Breast epithelium (tissue), 4 donors: ENCODE results near the gene DOCK3. TPM values are rescaled to one million over a fixed set of nuclear protein-coding genes. Genes with fewer than 3 reads are reported as not detected.
"Not testable (repeated sequence)": the region's sequence is repeated elsewhere in the genome, so short reads cannot be mapped to it uniquely, and the experiment has no call there.

Source experiments
- DNase-seq, 2 donors: peaks; one replicate each; pipeline ENCODE4 v3.0.0-alpha.2; 2019; ENCODE audit warnings: low spot score in 2 of 2
- H3K27ac ChIP-seq, 2 donors: fragments of 200-600 bp; sonication (generic) in 1 of 2; one replicate each; pipeline ENCODE4 v1.5.1; 2016 to 2019; ENCODE audit warnings: mild to moderate bottlenecking in 1 of 2
- H3K27me3 ChIP-seq, 2 donors: fragments of 200-600 bp; sonication (generic) in 1 of 2; one replicate each; pipeline versions ENCODE4 v1.5.1 to v1.6.0; 2017 to 2019; ENCODE audit warnings: control low read depth in 1 of 2, mild to moderate bottlenecking in 1 of 2
- H3K36me3 ChIP-seq: fragments of 200-600 bp; one replicate; pipeline ENCODE4 v1.5.1; 2019
- H3K4me1 ChIP-seq, 2 donors: fragments of 200-600 bp; sonication (generic); one replicate each; pipeline ENCODE4 v1.5.1; 2016 to 2019; ENCODE audit warnings: control low read depth in 1 of 2
- H3K4me3 ChIP-seq, 3 donors: fragments of 200-600 bp; sonication (generic); 1 replicate in 2 of 3; 2 replicates in 1 of 3; pipeline ENCODE4 v1.5.1; 2016 to 2019; ENCODE audit warnings: mild to moderate bottlenecking in 3 of 3, moderate library complexity in 2 of 3
- H3K9me3 ChIP-seq, 2 donors: fragments of 200-600 bp; sonication (generic) in 1 of 2; one replicate each; pipeline ENCODE4 v1.5.1; 2016 to 2019; ENCODE audit warnings: control low read depth in 1 of 2
- POLR2A ChIP-seq: fragments of 450-650 bp; IDR thresholded peaks from one replicate; pipeline ENCODE4 v1.6.1; 2016; ENCODE audit warnings: antibody characterized with exemption, mild to moderate bottlenecking, moderate library complexity
- POLR2AphosphoS5 ChIP-seq, 3 donors: sonication (generic); formaldehyde crosslinking; IDR thresholded peaks; one replicate each; pipeline ENCODE4 v1.6.1; 2017; ENCODE audit warnings: antibody characterized with exemption in 3 of 3
- intact Hi-C: fragments of 100-400 bp; cut with DNase I; formaldehyde crosslinking; loops from one replicate; pipeline ENCODE4 v1.15.1; 2023; ENCODE audit warnings: low total_unique reads
- total RNA-seq, 3 donors: library from RNA; depleted of rRNA; stranded (reverse); fragments of >200 nt; gene quantifications; one replicate each; pipeline ENCODE4 v1.1.0, GENCODE V29; 2016
- TF ChIP-seq, protein P1 (sequence below), 3 donors: fragments of 450-650 bp; IDR thresholded peaks; one replicate each; pipeline ENCODE4 v1.5.1; 2016 to 2017; ENCODE audit warnings: antibody characterized with exemption in 3 of 3, mild to moderate bottlenecking in 3 of 3, moderate library complexity in 3 of 3

The DOCK3 gene
- total RNA-seq, 3 donors from 2014 or later: 0.64 to 0.73 (median 0.66) TPM

DNA sequence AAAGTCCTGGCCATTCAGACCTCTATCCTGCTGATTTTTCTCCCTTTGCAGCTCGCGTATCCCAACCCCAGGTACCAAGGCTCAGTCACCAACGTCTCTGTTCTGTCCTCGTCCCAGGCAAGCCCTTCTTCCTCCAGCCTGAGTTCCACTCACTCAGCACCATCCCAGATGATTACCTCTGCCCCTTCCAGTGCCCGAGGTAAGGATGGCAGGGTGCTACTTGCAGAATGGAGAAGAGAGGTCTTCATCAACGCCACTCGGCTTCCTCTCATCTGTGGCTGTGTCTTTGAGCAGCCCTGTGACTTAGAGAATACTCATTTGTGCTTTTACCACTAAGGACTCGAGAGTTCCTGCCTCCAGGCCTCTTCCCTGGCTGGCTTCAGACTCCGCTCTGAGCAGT, 687.7 kb downstream of the DOCK3 start:
- Histone ChIP-seq H3K9me3 (no peaks in the 10 kb centered on the region), H3K4me3 (no peak overlapping the region), H3K27ac (no peak overlapping the region), H3K36me3 (no peaks in the 10 kb centered on the region), H3K4me1 (no peaks in the 10 kb centered on the region), H3K27me3 (no peaks in the 10 kb centered on the region)
- DNase-seq: no peak
- TF ChIP-seq POLR2AphosphoS5 (IDR thresholded peaks at IDR 0.05) (no peak), POLR2A (no peak)
- TF ChIP-seq, protein P1, sequence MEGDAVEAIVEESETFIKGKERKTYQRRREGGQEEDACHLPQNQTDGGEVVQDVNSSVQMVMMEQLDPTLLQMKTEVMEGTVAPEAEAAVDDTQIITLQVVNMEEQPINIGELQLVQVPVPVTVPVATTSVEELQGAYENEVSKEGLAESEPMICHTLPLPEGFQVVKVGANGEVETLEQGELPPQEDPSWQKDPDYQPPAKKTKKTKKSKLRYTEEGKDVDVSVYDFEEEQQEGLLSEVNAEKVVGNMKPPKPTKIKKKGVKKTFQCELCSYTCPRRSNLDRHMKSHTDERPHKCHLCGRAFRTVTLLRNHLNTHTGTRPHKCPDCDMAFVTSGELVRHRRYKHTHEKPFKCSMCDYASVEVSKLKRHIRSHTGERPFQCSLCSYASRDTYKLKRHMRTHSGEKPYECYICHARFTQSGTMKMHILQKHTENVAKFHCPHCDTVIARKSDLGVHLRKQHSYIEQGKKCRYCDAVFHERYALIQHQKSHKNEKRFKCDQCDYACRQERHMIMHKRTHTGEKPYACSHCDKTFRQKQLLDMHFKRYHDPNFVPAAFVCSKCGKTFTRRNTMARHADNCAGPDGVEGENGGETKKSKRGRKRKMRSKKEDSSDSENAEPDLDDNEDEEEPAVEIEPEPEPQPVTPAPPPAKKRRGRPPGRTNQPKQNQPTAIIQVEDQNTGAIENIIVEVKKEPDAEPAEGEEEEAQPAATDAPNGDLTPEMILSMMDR (IDR thresholded peaks at IDR 0.05): no peak
- intact Hi-C loops: no loop called here

DNA sequence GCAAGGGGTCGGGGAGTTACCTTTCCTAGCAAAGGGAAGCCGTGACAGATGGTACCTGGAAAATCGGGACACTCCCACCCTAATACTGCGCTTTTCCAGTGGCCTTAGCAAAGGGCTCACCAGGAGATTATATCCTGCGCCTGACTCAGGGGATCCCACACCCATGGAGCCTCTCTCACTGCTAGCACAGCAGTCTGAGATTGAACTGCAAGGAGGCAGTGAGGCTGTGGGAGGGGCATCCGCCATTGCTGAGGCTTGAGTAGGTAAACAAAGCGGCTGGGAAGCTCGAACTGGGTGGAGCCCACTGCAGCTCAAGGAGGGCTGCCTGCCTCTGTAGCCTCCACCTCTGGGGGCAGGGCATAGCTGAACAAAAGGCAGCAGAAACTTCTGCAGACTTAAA, 693.5 kb downstream of the DOCK3 start:
- H3K9me3 ChIP-seq, intact Hi-C loops, DNase-seq, H3K4me3 ChIP-seq, H3K27me3 ChIP-seq, H3K27ac ChIP-seq, H3K4me1 ChIP-seq, H3K36me3 ChIP-seq: not testable (repeated sequence)

DNA sequence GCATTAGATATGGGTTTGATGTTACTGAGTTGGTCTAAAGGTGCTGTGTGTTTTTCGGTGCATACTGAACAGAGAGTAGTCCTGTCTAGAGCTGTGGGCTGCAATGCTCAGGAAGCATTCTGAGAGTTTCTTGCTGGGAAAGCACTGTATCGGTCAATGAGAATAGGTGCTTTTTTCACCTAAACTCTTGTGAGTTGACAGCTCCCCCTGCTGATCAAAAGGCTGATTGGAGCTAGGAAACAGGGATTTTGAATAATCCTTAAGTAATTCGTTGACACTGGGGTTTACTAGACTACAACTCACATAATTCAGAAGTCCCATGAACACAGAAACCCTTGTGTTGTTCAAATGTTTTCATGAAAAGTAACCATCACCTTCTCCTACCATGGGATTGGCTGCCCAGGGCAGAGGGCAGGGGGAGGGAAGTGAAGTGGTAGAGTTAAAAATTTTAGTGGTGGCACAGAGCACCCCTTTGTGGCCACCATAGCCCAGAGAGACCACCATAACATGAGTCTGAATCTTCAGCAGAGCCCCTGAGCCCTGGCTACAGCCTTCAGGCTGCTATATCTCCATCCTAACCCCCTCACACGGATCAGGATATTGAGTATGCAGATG, 697.3 kb downstream of the DOCK3 start:
- Histone ChIP-seq H3K27ac (no peak overlapping the region), H3K27me3 (no peaks in the 10 kb centered on the region), H3K9me3 (peaks cover 0 to 4% of the 10 kb centered on the region in 2 donors), H3K4me1 (no peaks in the 10 kb centered on the region), H3K4me3 (no peak overlapping the region), H3K36me3 (no peaks in the 10 kb centered on the region)
- intact Hi-C loops: no loop called here
- no peak for TF ChIP-seq POLR2A
- TF ChIP-seq, protein P1 (IDR thresholded peaks at IDR 0.05): peak; percentile 38 to 64 (median 56)
- no peak for TF ChIP-seq POLR2AphosphoS5 (IDR thresholded peaks at IDR 0.05)
- no peak for DNase-seq

GRCh38 chr3:51373658-51374421, 699.1 kb downstream of the DOCK3 start:
- TF ChIP-seq POLR2AphosphoS5 (IDR thresholded peaks at IDR 0.05) (no peak), POLR2A (no peak)
- TF ChIP-seq, protein P1 (IDR thresholded peaks at IDR 0.05): no peak
- DNase-seq: no peak
- Histone ChIP-seq H3K4me3 (no peak overlapping the region), H3K9me3 (no peaks in the 10 kb centered on the region), H3K4me1 (no peaks in the 10 kb centered on the region), H3K27me3 (no peaks in the 10 kb centered on the region), H3K36me3 (no peaks in the 10 kb centered on the region), H3K27ac (no peak overlapping the region)
- intact Hi-C loops: no loop called here

DNA sequence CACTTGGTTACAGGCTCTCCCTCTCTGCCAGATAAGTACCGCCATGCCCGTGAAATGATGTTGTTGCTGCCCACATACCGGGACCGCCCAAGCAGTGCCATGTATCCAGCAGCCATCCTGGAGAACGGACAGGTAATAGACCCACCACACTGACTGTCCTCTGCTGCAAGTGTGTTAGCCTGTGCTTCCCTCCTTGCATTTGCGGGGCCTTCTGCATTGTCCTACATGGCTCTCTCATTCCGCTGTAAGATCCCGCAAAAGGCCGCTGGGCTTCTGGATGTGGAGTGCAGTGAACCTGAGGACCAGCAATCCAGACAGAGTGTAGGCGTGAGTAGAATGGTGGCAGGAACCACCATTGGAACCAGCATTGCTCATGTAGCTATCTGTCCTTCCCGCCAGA, 699.7 kb downstream of the DOCK3 start:
- no peaks in the 10 kb centered on the region for H3K27me3 ChIP-seq
- no peak for DNase-seq
- no peaks in the 10 kb centered on the region for H3K4me1 ChIP-seq
- intact Hi-C loops: no loop called here
- no peaks in the 10 kb centered on the region for H3K36me3 ChIP-seq
- no peak overlapping the region for H3K27ac ChIP-seq
- TF ChIP-seq POLR2AphosphoS5 (IDR thresholded peaks at IDR 0.05): no peak
- no peak for TF ChIP-seq POLR2A
- TF ChIP-seq, protein P1 (IDR thresholded peaks at IDR 0.05): no peak
- H3K4me3 ChIP-seq: no peak overlapping the region
- H3K9me3 ChIP-seq: no peaks in the 10 kb centered on the region
